CD4-positive, CD25-positive, alpha-beta regulatory T cell (primary cell): ENCODE measurements around the gene KCNMA1. TPM values are rescaled to one million over a fixed set of nuclear protein-coding genes. Genes with fewer than 3 reads are reported as not detected.

Experiments
- ATAC-seq, 2 donors: fragments of 150-1000 bp; cut with Tn5 transposase; one replicate each; pipeline ENCODE4 v1.10.0; 2021; ENCODE audit warnings: low read depth in 2 of 2, moderate number of reproducible peaks in 2 of 2, moderate library complexity in 1 of 2
- DNase-seq, 3 donors: peaks; one replicate each; pipeline versions ENCODE4 v3.0.0 to v3.0.0-alpha.2; 2012 to 2022; ENCODE audit warnings: mixed read lengths in 1 of 3
- H3K27ac ChIP-seq: one replicate; pipeline ENCODE4 v1.7.0; 2013; ENCODE audit warnings: mild to moderate bottlenecking, low read length; ENCODE audit not compliant: insufficient read depth, poor library complexity, severe bottlenecking
- H3K27me3 ChIP-seq: one replicate; pipeline ENCODE4 v1.7.0; 2013; ENCODE audit warnings: low read length; ENCODE audit not compliant: control insufficient read depth, insufficient read depth
- H3K36me3 ChIP-seq: one replicate; pipeline ENCODE4 v1.7.0; 2013; ENCODE audit warnings: mild to moderate bottlenecking, low read length, moderate library complexity; ENCODE audit not compliant: control insufficient read depth, insufficient read depth
- H3K4me1 ChIP-seq: 2 replicates; pipeline ENCODE4 v1.7.0; 2013; ENCODE audit warnings: mild to moderate bottlenecking, low read length; ENCODE audit not compliant: insufficient read depth, control insufficient read depth, poor library complexity, severe bottlenecking
- H3K4me3 ChIP-seq: one replicate; pipeline ENCODE4 v1.7.0; 2013; ENCODE audit warnings: low read depth, mild to moderate bottlenecking, low read length, moderate library complexity
- H3K9me3 ChIP-seq, 2 experiments: 1 replicate in 1 of 2; 2 replicates in 1 of 2; pipeline ENCODE4 v1.7.0; 2013; ENCODE audit warnings: low read length in 2 of 2, mild to moderate bottlenecking in 1 of 2, moderate library complexity in 1 of 2; ENCODE audit not compliant: control insufficient read depth in 2 of 2
- H3K27ac Mint-ChIP-seq, 3 donors: one replicate each; pipeline ENCODE4 v1.8.0; 2020 to 2022; ENCODE audit warnings: mild to moderate bottlenecking in 3 of 3, mixed read lengths in 3 of 3, moderate library complexity in 2 of 3
- H3K27me3 Mint-ChIP-seq: one replicate; pipeline ENCODE4 v1.8.0; 2022; ENCODE audit warnings: mild to moderate bottlenecking, mixed read lengths
- H3K36me3 Mint-ChIP-seq: one replicate; pipeline ENCODE4 v1.8.0; 2020; ENCODE audit warnings: mixed read lengths
- H3K4me1 Mint-ChIP-seq, 4 donors: one replicate each; pipeline ENCODE4 v1.8.0; 2020 to 2022; ENCODE audit warnings: mixed read lengths in 4 of 4, mild to moderate bottlenecking in 1 of 4
- H3K4me3 Mint-ChIP-seq, 4 donors: one replicate each; pipeline ENCODE4 v1.8.0; 2020 to 2022; ENCODE audit warnings: mild to moderate bottlenecking in 4 of 4, mixed read lengths in 4 of 4, moderate library complexity in 3 of 4
- H3K9me3 Mint-ChIP-seq, 7 donors: one replicate each; pipeline ENCODE4 v1.8.0; 2020 to 2022; ENCODE audit warnings: mixed read lengths in 7 of 7, mild to moderate bottlenecking in 3 of 7, moderate library complexity in 2 of 7
- polyA plus RNA-seq, 4 donors: library from polyadenylated mRNA; unstranded; fragments of 300-500 nt; fragmentation: Illumina TruSeq; gene quantifications; one replicate each; pipeline ENCODE4 v1.2.3, GENCODE V29; 2021
- total RNA-seq: library from RNA; stranded (reverse); gene quantifications from one replicate; pipeline ENCODE4 v1.2.3, GENCODE V29; 2022

Gene KCNMA1
- total and polyA plus RNA-seq, 5 donors from 2014 or later, result not detected

DNA sequence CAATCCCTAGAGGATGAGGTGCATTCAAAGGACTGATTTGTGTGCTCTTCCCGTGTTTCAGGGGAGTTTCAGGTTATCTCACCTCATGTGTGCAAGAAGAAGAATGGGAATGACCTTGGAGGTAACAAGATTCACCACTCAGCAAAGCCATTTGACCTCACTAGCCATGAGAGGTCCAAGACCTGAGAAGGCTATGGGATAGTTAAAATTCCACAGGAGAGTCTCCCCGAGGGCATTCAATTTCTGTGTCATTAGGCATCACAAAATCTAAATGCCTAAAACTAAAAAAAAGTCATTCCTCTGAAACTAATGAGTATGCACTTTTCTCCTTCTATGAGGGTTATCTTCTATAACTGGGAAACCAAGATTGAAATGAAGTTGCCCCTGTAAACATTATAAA is 433.4 kb downstream of the KCNMA1 start:
- Mint-ChIP-seq H3K4me3 (no peak overlapping the region), H3K27me3 (peaks cover 5% of the 10 kb centered on the region), H3K27ac (no peak overlapping the region), H3K36me3 (no peaks in the 10 kb centered on the region), H3K4me1 (no peaks in the 10 kb centered on the region), H3K9me3 (peaks cover 0 to 4% (median 2%) of the 10 kb centered on the region in 7 donors)
- no peaks in the 10 kb centered on the region for H3K9me3 ChIP-seq
- H3K4me3 ChIP-seq, result no peak overlapping the region
- H3K36me3 ChIP-seq, result no peaks in the 10 kb centered on the region
- no peaks in the 10 kb centered on the region for H3K4me1 ChIP-seq
- H3K27ac ChIP-seq, result no peak overlapping the region
- no peak for ATAC-seq
- no peaks in the 10 kb centered on the region for H3K27me3 ChIP-seq
- no peak for DNase-seq

DNA sequence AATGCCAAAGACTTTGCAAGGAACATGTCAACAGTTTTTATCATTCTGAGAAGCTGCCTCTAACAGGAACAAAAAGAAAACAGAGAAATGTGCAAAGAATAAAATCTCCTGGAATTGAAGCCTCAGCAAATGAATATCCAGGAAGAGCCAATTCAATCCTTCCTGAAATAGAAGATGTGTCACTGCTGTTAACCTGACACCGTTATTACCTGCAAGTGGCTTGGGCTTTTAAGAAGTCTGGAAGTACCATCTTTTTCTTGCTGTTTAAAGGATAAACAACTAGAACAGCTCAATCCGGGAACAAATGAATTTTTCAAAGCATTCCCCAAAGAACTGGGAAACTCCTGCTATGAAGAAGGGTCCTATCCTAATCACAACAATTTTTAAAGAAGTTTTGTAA is 434.8 kb downstream of the KCNMA1 start:
- Histone ChIP-seq H3K36me3 (no peaks in the 10 kb centered on the region), H3K27me3 (no peaks in the 10 kb centered on the region), H3K27ac (no peak overlapping the region), H3K4me3 (no peak overlapping the region), H3K9me3 (no peaks in the 10 kb centered on the region), H3K4me1 (no peaks in the 10 kb centered on the region)
- Mint-ChIP-seq H3K9me3 (peaks cover 0 to 4% (median 0%) of the 10 kb centered on the region in 7 donors), H3K4me3 (no peak overlapping the region), H3K27me3 (peaks cover 5% of the 10 kb centered on the region), H3K27ac (no peak overlapping the region), H3K4me1 (no peaks in the 10 kb centered on the region), H3K36me3 (no peaks in the 10 kb centered on the region)
- no peak for ATAC-seq
- no peak for DNase-seq

DNA sequence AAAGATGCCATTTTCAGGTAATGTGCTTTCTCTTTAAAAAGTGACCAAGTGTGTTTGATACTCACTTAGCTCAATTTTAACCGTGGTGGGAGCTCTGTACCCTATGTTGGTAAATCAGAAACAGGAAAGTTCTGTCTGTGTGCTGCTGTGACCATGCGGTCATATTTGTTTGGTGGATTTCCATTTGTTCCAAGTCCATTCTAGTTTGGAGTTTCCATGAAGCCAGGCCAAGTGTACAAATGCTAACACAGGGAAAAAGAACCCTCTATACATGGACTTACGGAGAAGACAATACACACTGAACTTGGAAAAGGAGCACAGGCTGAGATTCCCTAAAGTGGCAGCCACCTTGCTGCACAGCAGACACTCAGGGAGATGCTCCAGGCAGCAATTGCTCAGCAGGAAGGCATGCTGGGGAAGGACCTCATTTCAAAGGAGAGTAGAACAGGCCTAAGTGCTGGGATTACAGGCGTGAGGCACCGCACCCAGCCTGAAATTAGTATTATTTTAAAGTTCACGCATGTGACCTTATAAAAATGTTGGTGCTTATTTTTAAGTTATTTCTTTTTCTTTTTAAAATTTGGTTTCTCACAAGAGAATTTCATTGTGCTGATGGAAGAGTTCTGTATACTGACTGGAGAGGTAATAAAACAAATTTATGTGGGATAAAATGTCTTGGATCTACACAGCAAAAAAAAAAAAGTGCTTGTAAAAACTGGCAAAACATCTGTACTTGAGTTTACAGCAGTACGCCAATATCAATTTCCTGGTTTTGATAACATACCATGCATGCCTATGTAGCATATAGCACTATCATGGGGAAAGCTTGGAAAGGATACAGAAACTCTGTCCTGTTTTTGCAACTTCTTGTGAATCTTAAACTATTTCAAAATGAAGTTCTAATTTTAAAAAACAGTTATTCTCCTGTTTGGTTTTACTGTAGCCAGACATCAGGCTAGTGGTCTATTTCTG is 436.2 kb downstream of the KCNMA1 start:
- no peak for ATAC-seq
- no peaks in the 10 kb centered on the region for H3K36me3 ChIP-seq
- no peaks in the 10 kb centered on the region for H3K4me1 Mint-ChIP-seq
- H3K9me3 ChIP-seq, result no peaks in the 10 kb centered on the region
- peaks cover 0 to 4% (median 0%) of the 10 kb centered on the region in 7 donors for H3K9me3 Mint-ChIP-seq
- no peak for DNase-seq
- peaks cover 5% of the 10 kb centered on the region for H3K27me3 Mint-ChIP-seq
- H3K4me1 ChIP-seq, result no peaks in the 10 kb centered on the region
- no peaks in the 10 kb centered on the region for H3K27me3 ChIP-seq
- no peaks in the 10 kb centered on the region for H3K36me3 Mint-ChIP-seq
- no peak overlapping the region for H3K27ac ChIP-seq
- no peak overlapping the region for H3K27ac Mint-ChIP-seq
- no peak overlapping the region for H3K4me3 ChIP-seq
- H3K4me3 Mint-ChIP-seq, result no peak overlapping the region

- no peak overlapping the region for H3K4me3 ChIP-seq
- no peaks in the 10 kb centered on the region for H3K4me1 ChIP-seq
- peaks cover 0 to 2% (median 0%) of the 10 kb centered on the region in 7 donors for H3K9me3 Mint-ChIP-seq
- H3K4me3 Mint-ChIP-seq, result no peak overlapping the region
- no peaks in the 10 kb centered on the region for H3K4me1 Mint-ChIP-seq
- peaks cover 10% of the 10 kb centered on the region for H3K27me3 Mint-ChIP-seq
- ATAC-seq (no peak), DNase-seq (no peak)
- no peak overlapping the region for H3K27ac ChIP-seq
- no peaks in the 10 kb centered on the region for H3K36me3 Mint-ChIP-seq
- H3K27me3 ChIP-seq, result no peaks in the 10 kb centered on the region
- H3K36me3 ChIP-seq, result no peaks in the 10 kb centered on the region
- no peak overlapping the region for H3K27ac Mint-ChIP-seq
- no peaks in the 10 kb centered on the region for H3K9me3 ChIP-seq
Observed at GRCh38 chr10:77197544-77197943, 440.1 kb downstream of the KCNMA1 start.

DNA sequence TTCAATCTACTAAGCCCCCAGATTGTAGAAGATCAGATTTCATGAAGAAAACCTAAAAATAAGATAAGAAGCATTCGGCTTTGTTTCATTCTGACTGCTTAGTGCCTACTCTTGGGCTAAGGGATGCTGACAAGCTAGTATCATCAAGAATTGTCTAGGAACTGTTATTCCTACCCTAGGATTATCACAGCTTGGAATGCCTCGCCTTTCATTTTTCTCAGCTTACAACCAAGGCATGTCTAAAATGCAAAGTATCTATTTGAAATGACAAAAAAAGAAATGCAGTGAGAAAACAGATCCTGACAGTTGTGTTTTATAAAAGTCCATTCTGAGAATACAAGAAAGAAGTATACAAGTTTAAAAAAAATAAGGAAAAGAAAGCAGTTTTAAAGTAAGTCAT is 441.0 kb downstream of the KCNMA1 start:
- Histone ChIP-seq H3K9me3 (no peaks in the 10 kb centered on the region), H3K4me3 (no peak overlapping the region), H3K36me3 (no peaks in the 10 kb centered on the region), H3K27me3 (no peaks in the 10 kb centered on the region), H3K4me1 (no peaks in the 10 kb centered on the region), H3K27ac (no peak overlapping the region)
- Mint-ChIP-seq H3K9me3 (peaks cover 0 to 2% (median 0%) of the 10 kb centered on the region in 7 donors), H3K27ac (no peak overlapping the region), H3K4me1 (no peaks in the 10 kb centered on the region), H3K4me3 (no peak overlapping the region), H3K36me3 (no peaks in the 10 kb centered on the region), H3K27me3 (peaks cover 10% of the 10 kb centered on the region)
- ATAC-seq (no peak), DNase-seq (no peak)

DNA sequence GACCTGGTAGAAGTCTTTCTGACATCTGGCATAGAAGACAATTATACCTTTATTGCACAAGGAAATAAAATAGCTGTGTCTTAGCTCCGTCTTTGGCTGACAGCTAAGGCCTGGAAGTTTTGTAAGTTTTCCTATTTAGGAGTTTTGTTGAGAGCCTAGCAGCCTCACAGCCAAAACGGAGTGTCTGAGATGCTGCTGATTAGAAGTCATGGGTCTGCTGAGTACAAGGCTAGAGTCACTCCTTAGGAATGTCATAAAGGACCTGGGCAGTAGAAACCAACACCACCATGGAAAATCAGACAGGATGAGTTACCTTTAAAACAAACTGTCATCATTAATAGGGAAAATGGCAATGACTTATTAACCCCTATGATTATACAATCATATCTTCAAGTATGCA is 442.5 kb downstream of the KCNMA1 start:
- Histone ChIP-seq H3K4me1 (no peaks in the 10 kb centered on the region), H3K27ac (no peak overlapping the region), H3K27me3 (no peaks in the 10 kb centered on the region), H3K4me3 (no peak overlapping the region), H3K36me3 (no peaks in the 10 kb centered on the region), H3K9me3 (no peaks in the 10 kb centered on the region)
- H3K4me3 Mint-ChIP-seq, result no peak overlapping the region
- peaks cover 10% of the 10 kb centered on the region for H3K27me3 Mint-ChIP-seq
- H3K27ac Mint-ChIP-seq, result no peak overlapping the region
- peaks cover 0 to 2% (median 0%) of the 10 kb centered on the region in 7 donors for H3K9me3 Mint-ChIP-seq
- no peaks in the 10 kb centered on the region for H3K36me3 Mint-ChIP-seq
- no peaks in the 10 kb centered on the region for H3K4me1 Mint-ChIP-seq
- DNase-seq (no peak), ATAC-seq (no peak)

GRCh38 chr10:77193001-77193400 is 444.6 kb downstream of the KCNMA1 start:
- Mint-ChIP-seq H3K4me1 (no peaks in the 10 kb centered on the region), H3K27ac (no peak overlapping the region)

DNA sequence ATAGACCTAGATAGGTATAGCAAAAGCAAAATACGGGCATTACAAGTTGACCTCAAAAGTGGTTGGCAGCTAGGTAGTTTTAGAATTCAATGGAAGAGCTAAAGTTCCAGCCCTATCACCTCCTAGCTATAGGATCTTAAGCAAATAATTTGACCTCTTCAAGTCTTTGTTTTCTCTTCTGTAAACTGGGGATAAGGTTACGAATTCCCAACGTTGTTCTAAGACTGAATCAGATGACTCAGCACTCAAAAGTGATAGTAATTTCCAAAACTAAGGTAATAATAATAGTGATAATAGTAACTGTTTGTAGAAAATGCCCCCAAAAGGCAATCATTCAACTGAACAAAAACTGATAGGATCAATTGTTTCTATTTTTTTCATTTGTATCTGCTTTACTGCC is 445.2 kb downstream of the KCNMA1 start:
- no peak overlapping the region for H3K27ac ChIP-seq
- Mint-ChIP-seq H3K4me1 (no peaks in the 10 kb centered on the region), H3K27me3 (peaks cover 5% of the 10 kb centered on the region)

More at GRCh38 chr10:77193001-77193400, 444.6 kb downstream of the KCNMA1 start:
- H3K9me3 Mint-ChIP-seq, result peaks cover 0 to 4% (median 0%) of the 10 kb centered on the region in 7 donors
- H3K36me3 Mint-ChIP-seq, result no peaks in the 10 kb centered on the region
- H3K27me3 ChIP-seq, result no peaks in the 10 kb centered on the region
- H3K4me3 ChIP-seq, result no peak overlapping the region
- H3K9me3 ChIP-seq, result no peaks in the 10 kb centered on the region
- H3K4me1 ChIP-seq, result no peaks in the 10 kb centered on the region
- H3K27me3 Mint-ChIP-seq, result peaks cover 5% of the 10 kb centered on the region
- H3K27ac ChIP-seq, result no peak overlapping the region
- H3K4me3 Mint-ChIP-seq, result no peak overlapping the region
- ATAC-seq (no peak), DNase-seq (no peak)
- H3K36me3 ChIP-seq, result no peaks in the 10 kb centered on the region

More for the DNA sequence above, 445.2 kb downstream of the KCNMA1 start:
- ATAC-seq (no peak), DNase-seq (no peak)
- no peak overlapping the region for H3K4me3 ChIP-seq
- no peak overlapping the region for H3K27ac Mint-ChIP-seq
- peaks cover 0 to 4% (median 0%) of the 10 kb centered on the region in 7 donors for H3K9me3 Mint-ChIP-seq
- no peak overlapping the region for H3K4me3 Mint-ChIP-seq
- H3K36me3 Mint-ChIP-seq, result no peaks in the 10 kb centered on the region
- no peaks in the 10 kb centered on the region for H3K36me3 ChIP-seq
- H3K27me3 ChIP-seq, result no peaks in the 10 kb centered on the region
- no peaks in the 10 kb centered on the region for H3K4me1 ChIP-seq
- H3K9me3 ChIP-seq, result no peaks in the 10 kb centered on the region
